Renal pelvis (tissue), 4 donors: ENCODE data around the gene TBC1D22B. TPM values are rescaled to one million over a fixed set of nuclear protein-coding genes. Genes with fewer than 3 reads are reported as not detected.
"Not testable (repeated sequence)": the region's sequence is repeated elsewhere in the genome, so short reads cannot be mapped to it uniquely, and the experiment has no call there.

Experiments used
- DNase-seq: peaks from one replicate; pipeline ENCODE4 v3.0.0-alpha.2; 2013
- polyA plus RNA-seq, 3 donors: library from polyadenylated mRNA; unstranded; fragments of 120-200 nt; gene quantifications; one replicate each; pipeline ENCODE4 v1.2.1, GENCODE V29; 2013; ENCODE audit not compliant: insufficient read length in 3 of 3

TBC1D22B gene
- polyA plus RNA-seq, 3 donors = 14.4 to 15.6 (median 14.6) TPM

- DNase-seq = no peak
These were observed 44.6 kb downstream of the TBC1D22B start for GRCh38 chr6:37302086-37302686.

- no peak for DNase-seq
These were observed 45.6 kb downstream of the TBC1D22B start for GRCh38 chr6:37303091-37303660.

DNA sequence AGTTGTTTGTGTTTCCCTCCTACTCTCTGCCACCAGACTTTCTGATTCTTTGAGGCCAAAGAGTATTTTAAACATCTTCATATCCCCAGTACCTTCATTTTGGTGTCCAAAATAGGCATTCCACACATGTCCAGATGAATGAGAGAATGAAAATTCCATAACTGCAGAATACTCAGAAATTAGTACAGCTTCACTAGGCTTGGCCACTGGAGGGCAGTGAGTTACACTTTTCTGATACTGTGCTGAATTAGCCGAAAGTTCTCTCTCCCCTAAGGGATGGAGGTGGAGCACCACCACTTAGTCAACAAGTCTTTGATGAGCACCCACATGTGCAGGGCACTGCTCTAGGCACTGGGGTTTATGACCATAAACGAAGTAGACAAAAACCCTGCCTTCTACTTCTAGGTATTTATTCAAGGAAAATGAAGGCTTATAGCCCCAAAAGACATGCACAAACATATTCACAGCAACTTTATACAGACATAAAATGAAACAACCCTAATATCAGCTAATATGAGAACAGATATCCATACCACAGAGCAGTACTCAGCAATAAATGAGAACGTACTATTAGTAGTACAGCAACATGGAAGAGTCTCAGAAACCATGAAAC is 46.4 kb downstream of the TBC1D22B start:
- no peak for DNase-seq

DNA sequence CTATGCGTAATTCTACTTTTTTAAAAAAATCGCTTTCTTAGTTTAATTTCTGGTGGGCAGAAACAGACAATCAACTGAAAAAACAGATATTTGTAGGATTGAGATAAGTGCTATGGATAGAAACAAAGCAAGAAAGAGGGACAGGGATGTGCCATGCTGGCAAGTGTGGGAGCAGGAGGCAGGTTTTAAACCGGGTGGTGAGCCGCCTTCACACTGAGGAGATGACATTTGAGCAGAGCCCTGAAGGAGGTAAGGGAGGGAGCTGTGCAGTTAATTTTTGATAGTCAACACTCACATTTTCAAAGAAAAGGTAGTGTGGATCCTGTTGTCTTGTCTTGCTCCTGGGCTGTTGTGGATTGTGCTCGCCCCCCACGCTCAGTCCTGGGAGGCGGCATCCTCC is 47.2 kb downstream of the TBC1D22B start:
- no peak for DNase-seq

DNA sequence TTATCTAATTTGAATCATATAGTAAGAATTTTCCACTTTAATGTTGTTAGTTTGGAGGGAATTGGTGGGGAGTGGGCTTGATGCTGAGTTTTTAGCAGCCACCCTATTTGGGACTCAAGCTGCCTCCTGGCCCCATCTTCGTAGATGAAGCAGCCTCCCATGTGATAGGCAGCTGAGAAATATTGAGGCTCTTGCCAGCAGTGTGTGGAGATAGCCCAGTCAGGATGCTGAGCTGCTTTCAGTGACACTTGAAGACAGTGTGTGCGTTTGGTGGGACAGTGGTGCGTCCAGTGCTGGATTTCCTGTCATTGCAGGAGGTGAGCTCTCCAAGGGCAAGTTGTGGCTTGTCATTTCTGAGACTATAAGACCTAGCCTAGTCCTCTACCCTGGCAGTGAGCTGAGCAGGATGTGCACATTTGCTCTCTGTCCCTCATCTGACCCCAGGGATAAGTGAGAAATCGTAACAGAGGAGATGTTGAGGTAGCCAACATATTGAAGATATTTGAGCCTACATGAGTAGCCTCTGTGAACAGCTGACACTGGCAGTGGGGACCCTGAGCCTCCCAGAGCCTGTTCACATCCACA is 48.4 kb downstream of the TBC1D22B start:
- no peak for DNase-seq

GRCh38 chr6:37306624-37307222 is 49.2 kb downstream of the TBC1D22B start:
- no peak for DNase-seq

GRCh38 chr6:37307484-37307883 is 49.9 kb downstream of the TBC1D22B start:
- DNase-seq = not testable (repeated sequence)

DNA sequence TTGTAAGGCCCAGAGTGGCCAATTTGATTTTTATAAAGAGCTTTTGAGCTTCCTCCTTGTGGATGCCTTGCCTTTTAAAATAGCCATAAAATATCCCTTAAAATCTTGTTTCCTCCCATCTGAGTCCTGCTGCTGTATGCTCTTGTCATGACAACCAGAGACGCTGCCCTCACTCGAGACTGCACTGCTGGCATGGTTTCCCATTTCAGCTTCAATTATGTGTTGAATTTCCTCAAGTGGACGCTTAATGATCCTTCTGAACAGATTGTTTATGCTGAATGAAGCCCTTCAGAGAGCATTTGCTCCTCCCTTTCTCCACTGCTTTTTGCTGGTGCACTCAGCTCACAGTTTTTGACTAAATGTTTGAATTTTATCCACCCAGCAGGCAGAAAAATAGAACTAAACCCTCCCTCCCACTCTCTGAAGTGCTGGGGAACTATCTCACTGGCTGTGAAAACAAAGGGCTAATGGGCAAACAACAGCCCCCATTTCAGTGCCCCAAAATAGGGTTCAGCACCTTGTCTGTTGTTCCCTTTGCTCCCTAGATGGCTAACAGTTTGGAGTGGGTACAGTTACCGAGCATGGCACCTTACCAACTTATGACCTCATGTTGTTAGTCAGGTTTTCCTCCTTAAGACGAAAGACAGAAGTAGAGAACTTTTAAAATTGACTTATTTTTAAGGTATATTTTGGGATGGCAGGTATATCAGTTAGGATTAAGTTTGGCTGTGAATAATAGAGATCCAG is 50.7 kb downstream of the TBC1D22B start:
- peak; percentile 31 for DNase-seq

- DNase-seq = no peak
These were observed 51.5 kb downstream of the TBC1D22B start for GRCh38 chr6:37309046-37309445.

- DNase-seq = no peak
These were observed 52.1 kb downstream of the TBC1D22B start for GRCh38 chr6:37309692-37310091.

- no peak for DNase-seq
These were observed 53.4 kb downstream of the TBC1D22B start for GRCh38 chr6:37310966-37311365.

GRCh38 chr6:37311741-37312473 is 54.3 kb downstream of the TBC1D22B start:
- DNase-seq = no peak

DNA sequence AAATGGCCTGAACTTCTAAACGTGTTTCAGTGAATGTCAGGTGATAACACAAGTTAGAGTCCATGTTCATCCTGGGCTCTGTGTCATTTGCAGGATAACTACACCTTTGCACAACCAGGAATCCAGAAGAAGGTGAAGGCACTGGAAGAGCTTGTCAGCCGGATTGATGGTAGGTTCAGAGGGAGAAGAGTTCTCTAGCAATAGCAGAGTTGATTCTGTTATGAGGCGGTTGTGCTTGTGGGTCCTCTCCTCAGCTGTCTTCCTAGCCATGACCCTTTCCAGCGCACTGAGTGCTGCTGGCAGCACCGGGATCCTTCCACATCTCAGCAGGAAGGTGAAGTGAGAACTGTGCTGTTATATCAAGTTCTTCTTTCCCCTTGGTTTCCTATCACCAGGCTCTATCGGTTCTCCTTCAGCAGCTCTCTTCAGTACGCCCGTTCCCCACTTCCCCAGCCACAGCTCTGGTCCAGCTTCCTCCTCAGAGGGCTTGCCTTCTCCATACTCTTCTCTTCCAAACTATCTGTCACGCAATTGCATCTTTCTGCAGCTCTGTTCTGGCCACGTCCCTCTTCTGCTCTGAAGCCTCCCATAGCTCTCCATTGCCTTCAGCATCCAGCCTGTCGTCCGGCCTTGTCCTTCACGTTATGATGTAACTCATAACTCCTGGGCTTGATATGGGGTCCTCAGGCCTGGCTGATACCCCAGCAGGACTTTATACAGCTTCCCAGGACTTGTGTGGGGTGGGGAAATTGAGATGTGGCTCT is 56.3 kb downstream of the TBC1D22B start:
- no peak for DNase-seq

DNA sequence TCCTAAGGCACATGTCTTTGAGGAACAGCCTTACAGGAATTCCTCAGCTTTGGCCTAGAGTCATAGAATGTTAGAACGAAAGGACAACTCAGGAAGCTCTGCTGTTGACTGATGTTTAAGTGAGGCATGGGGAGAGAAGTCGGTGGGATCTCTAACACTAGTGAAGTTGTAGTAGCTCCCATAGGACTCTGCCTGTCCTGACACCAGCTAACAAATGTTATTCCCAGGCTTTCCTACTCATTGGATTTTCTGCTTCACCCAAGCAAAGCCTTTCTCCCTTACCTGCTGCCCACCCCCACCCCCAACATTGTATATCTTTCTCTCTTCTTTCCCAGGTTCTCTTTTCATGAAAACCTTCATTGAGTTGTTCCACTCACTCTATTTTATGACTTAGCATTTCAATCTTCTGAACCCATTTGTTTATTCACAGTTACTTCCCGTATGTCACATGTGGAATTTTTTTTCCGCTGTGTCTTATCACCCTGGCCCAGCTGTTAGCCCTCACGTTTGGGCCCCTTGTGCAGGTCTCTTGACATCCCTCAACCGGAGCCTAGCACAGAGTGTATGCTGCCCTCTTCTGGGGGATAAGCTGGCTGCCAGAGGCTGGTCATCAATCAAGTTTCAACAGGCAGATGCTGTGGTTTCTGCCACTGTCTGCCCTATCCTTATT is 57.0 kb downstream of the TBC1D22B start:
- peak; percentile 42 for DNase-seq

DNA sequence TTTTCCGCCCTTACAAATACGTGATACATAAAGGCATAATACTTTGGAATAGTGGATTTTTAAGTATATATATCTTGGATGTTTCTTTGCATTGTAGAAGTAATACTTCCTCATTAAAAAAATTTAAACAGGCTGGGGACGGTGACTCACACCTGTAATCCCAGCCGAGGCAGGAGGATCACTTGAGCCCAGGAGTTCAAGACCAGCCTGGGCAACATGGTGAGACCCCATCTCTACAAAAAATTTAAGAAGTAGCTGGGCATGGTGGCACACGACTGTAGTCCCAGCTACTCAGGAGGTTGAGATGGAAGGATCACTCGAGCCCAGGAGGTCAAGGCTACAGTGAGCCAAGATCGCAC is 57.6 kb downstream of the TBC1D22B start:
- DNase-seq = no peak

- DNase-seq = no peak
These were observed 58.5 kb downstream of the TBC1D22B start for GRCh38 chr6:37316071-37316470.

DNA sequence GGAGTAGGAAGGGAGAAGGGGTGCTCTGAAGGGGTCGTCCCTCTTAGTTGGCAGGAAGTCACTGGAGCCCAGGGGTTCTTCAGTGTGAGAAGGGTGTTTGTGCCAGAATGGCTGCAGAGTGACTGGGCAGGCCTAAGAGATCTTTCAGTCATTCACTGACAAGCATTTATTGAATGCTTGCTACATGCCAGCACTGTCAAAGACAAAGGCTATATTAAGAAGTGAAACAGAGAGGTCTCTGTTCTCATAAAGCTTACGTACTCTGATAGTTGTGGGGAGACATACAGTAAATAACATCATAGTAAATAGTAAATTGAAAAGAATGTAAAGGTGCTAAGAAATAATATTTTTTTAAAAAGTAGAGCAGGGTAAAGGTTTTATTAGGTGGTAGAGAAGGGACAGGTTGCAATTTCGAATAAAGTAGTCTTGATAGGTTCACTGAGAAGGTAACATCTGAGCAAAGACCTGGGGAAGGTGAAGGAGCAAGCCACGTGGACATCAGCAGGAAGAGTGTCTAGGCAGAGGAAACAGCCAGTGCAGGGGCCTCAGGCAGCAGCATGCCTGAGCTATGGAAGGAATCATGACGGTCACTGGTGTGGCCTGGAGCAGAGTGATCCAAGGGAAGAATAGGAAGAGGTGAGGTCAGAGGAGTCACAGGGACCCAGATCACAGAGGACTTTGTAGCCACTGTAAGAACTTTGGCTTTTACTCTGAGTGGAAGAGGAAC is 59.9 kb downstream of the TBC1D22B start:
- no peak for DNase-seq

DNA sequence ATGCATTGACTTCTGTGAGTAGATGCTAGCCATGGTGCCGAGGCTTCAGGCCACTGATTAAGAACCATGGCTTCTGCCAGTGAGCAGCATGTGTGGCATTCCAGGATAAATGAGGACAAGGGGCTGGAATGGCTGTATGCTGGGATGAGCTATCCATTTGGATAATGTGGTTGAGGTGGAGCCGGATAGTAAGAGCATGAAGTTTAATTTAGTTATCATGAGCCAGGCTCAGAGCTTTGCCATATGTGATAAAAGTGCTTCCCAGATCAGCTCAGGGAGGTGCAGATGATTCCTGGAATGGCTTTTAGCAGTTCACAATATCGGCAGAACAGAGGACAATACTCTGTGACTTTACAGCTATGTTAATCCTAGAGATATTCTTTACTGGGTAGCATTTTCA is 61.6 kb downstream of the TBC1D22B start:
- DNase-seq = no peak

GRCh38 chr6:37319856-37320480 is 62.4 kb downstream of the TBC1D22B start:
- DNase-seq = no peak
